CD14-positive monocyte (primary cell): ENCODE data around the gene FBXL22. TPM values are rescaled to one million over a fixed set of nuclear protein-coding genes. Genes with fewer than 3 reads are reported as not detected.

Experiments
- DNase-seq, 3 donors: peaks; one replicate each; pipeline ENCODE4 v3.0.0-alpha.2; 2011 to 2022
- H2AFZ ChIP-seq: 2 replicates; pipeline ENCODE4 v1.6.0; 2012; ENCODE audit warnings: mild to moderate bottlenecking, low read depth, low read length, inconsistent platforms; ENCODE audit not compliant: insufficient read depth, poor library complexity, severe bottlenecking
- H3K27ac ChIP-seq, 2 donors: 1 replicate in 1 of 2; 2 replicates in 1 of 2; pipeline ENCODE4 v1.5.1; 2012 to 2013; ENCODE audit warnings: low read length in 2 of 2, control low read depth in 1 of 2, inconsistent platforms in 1 of 2, low read depth in 1 of 2, mild to moderate bottlenecking in 1 of 2
- H3K27me3 ChIP-seq, 2 donors: one replicate each; pipeline versions ENCODE4 v1.6.0 to v1.6.1; 2011 to 2013; ENCODE audit warnings: low read length in 2 of 2; ENCODE audit not compliant: control insufficient read depth in 2 of 2, insufficient read depth in 2 of 2
- H3K36me3 ChIP-seq, 2 donors: replicated peaks in 1 of 2; 1 replicate in 1 of 2; 2 replicates in 1 of 2; pipeline versions ENCODE4 v1.5.1 to v1.6.1; 2012 to 2013; ENCODE audit warnings: low read length in 2 of 2, control low read depth in 1 of 2, inconsistent platforms in 1 of 2, mild to moderate bottlenecking in 1 of 2; ENCODE audit not compliant: insufficient read depth in 2 of 2, control insufficient read depth in 1 of 2
- H3K4me1 ChIP-seq, 2 donors: 1 replicate in 1 of 2; 2 replicates in 1 of 2; pipeline versions ENCODE4 v1.5.1 to v1.6.1; 2012 to 2013; ENCODE audit warnings: low read length in 2 of 2, control low read depth in 1 of 2, inconsistent platforms in 1 of 2, mild to moderate bottlenecking in 1 of 2, moderate library complexity in 1 of 2; ENCODE audit not compliant: insufficient read depth in 2 of 2, control insufficient read depth in 1 of 2
- H3K4me2 ChIP-seq: replicated peaks from 2 replicates; pipeline ENCODE3; 2012; ENCODE audit warnings: low read length, moderate library complexity, mild to moderate bottlenecking; ENCODE audit not compliant: poor library complexity, severe bottlenecking; ENCODE audit errors: extremely low read depth
- H3K4me3 ChIP-seq, 3 experiments: fragments of 200-600 bp in 1 of 3; sonication (generic) in 1 of 3; replicated peaks in 1 of 3; 1 replicate in 2 of 3; 2 replicates in 1 of 3; pipeline ENCODE4 v1.5.1; 2011 to 2013; ENCODE audit warnings: low read length in 3 of 3, mild to moderate bottlenecking in 3 of 3, control low read depth in 2 of 3, low read depth in 2 of 3, inconsistent platforms in 1 of 3, moderate library complexity in 1 of 3
- H3K79me2 ChIP-seq: 2 replicates; pipeline ENCODE4 v1.6.0; 2012; ENCODE audit warnings: mild to moderate bottlenecking, control low read depth, inconsistent platforms, low read length, moderate library complexity; ENCODE audit not compliant: insufficient read depth
- H3K9ac ChIP-seq: 2 replicates; pipeline ENCODE4 v1.6.0; 2017; ENCODE audit warnings: low read length, mild to moderate bottlenecking; ENCODE audit not compliant: insufficient read depth, poor library complexity, severe bottlenecking
- H3K9me3 ChIP-seq, 2 donors: replicated peaks in 1 of 2; 1 replicate in 1 of 2; 2 replicates in 1 of 2; pipeline versions ENCODE4 v1.5.1 to v1.6.1; 2012 to 2013; ENCODE audit warnings: low read length in 2 of 2, control low read depth in 1 of 2; ENCODE audit not compliant: control insufficient read depth in 1 of 2, insufficient read depth in 1 of 2
- H4K20me1 ChIP-seq: 2 replicates; pipeline ENCODE4 v1.6.0; 2012; ENCODE audit warnings: mild to moderate bottlenecking, low read length, control low read depth, moderate library complexity; ENCODE audit not compliant: insufficient read depth
- H3K27ac Mint-ChIP-seq, 7 donors: one replicate each; pipeline ENCODE4 v1.8.0; 2020; ENCODE audit warnings: mild to moderate bottlenecking in 7 of 7, mixed read lengths in 7 of 7, moderate library complexity in 6 of 7, inconsistent platforms in 2 of 7
- H3K27me3 Mint-ChIP-seq, 3 donors: one replicate each; pipeline ENCODE4 v1.8.0; 2021 to 2022; ENCODE audit warnings: low read depth in 3 of 3, mild to moderate bottlenecking in 3 of 3, mixed read lengths in 3 of 3, moderate library complexity in 3 of 3, inconsistent platforms in 1 of 3
- H3K36me3 Mint-ChIP-seq, 2 donors: one replicate each; pipeline ENCODE4 v1.8.0; 2020; ENCODE audit warnings: mixed read lengths in 2 of 2, inconsistent platforms in 1 of 2, mild to moderate bottlenecking in 1 of 2
- H3K4me1 Mint-ChIP-seq: one replicate; pipeline ENCODE4 v1.8.0; 2020; ENCODE audit warnings: mild to moderate bottlenecking, mixed read lengths
- H3K4me3 Mint-ChIP-seq, 2 donors: one replicate each; pipeline ENCODE4 v1.8.0; 2020; ENCODE audit warnings: mild to moderate bottlenecking in 2 of 2, mixed read lengths in 2 of 2, moderate library complexity in 1 of 2
- H3K9me3 Mint-ChIP-seq, 7 donors: one replicate each; pipeline ENCODE4 v1.8.0; 2020 to 2022; ENCODE audit warnings: mixed read lengths in 7 of 7, mild to moderate bottlenecking in 6 of 7, moderate library complexity in 6 of 7, inconsistent platforms in 2 of 7
- WGBS: methylation state at CpG from one replicate; pipeline ENCODE4 v1.1.5; 2013; ENCODE audit warnings: missing lambda C conversion rate; ENCODE audit not compliant: insufficient coverage; 5-methylcytosine and 5-hydroxymethylcytosine counted together
- intact Hi-C, 2 donors: fragments of 100-400 bp; cut with micrococcal nuclease; formaldehyde crosslinking; loops; one replicate each; pipeline versions ENCODE4 v1.15.0 to v1.15.1; 2023
- polyA plus RNA-seq, 3 donors: library from polyadenylated mRNA; depleted of rRNA in 1 of 3; unstranded in 2 of 3; stranded (reverse) in 1 of 3; fragments of 300-500 nt in 2 of 3; fragments of >200 nt in 1 of 3; fragmentation: Illumina TruSeq in 2 of 3; gene quantifications; 1 replicate in 2 of 3; 2 replicates in 1 of 3; pipeline ENCODE4 v1.2.3, GENCODE V29; 2012 to 2021
- TF ChIP-seq, protein P1 (sequence below): fragments of 200-600 bp; IDR thresholded peaks from one replicate; pipeline ENCODE4 v1.8.0; 2022; ENCODE audit warnings: antibody characterized with exemption, mild to moderate bottlenecking

FBXL22 gene
- polyA plus RNA-seq, 3 donors = 0.04 TPM; not detected in 2

- H3K9me3 Mint-ChIP-seq = no peaks in the 10 kb centered on the region
- H3K4me3 Mint-ChIP-seq = no peak overlapping the region
- Histone ChIP-seq H3K9ac (no peak overlapping the region), H3K27ac (peak overlapping the region in 1 of 2 donors; percentile 36), H4K20me1 (peaks cover 65% of the 10 kb centered on the region), H3K4me1 (peaks cover 16 to 18% of the 10 kb centered on the region in 2 donors), H3K4me3 (no peak overlapping the region), H3K36me3 (peaks cover 37 to 41% of the 10 kb centered on the region in 2 donors), H3K27me3 (no peaks in the 10 kb centered on the region), H2AFZ (no peak overlapping the region), H3K9me3 (no peaks in the 10 kb centered on the region), H3K4me2 (no peak overlapping the region), H3K79me2 (no peaks in the 10 kb centered on the region)
- WGBS = no CpG with 5 or more reads among the region's 1 CpG
- TF ChIP-seq, protein P1, sequence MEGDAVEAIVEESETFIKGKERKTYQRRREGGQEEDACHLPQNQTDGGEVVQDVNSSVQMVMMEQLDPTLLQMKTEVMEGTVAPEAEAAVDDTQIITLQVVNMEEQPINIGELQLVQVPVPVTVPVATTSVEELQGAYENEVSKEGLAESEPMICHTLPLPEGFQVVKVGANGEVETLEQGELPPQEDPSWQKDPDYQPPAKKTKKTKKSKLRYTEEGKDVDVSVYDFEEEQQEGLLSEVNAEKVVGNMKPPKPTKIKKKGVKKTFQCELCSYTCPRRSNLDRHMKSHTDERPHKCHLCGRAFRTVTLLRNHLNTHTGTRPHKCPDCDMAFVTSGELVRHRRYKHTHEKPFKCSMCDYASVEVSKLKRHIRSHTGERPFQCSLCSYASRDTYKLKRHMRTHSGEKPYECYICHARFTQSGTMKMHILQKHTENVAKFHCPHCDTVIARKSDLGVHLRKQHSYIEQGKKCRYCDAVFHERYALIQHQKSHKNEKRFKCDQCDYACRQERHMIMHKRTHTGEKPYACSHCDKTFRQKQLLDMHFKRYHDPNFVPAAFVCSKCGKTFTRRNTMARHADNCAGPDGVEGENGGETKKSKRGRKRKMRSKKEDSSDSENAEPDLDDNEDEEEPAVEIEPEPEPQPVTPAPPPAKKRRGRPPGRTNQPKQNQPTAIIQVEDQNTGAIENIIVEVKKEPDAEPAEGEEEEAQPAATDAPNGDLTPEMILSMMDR = no peak
- H3K27me3 Mint-ChIP-seq = peaks cover 0 to 5% (median 0%) of the 10 kb centered on the region in 3 donors
- intact Hi-C loops = loop anchor here (10.0 kb wide), 2 partner anchors 301 to 311 kb away; no protein-coding TSS in a partner anchor
- peaks cover 37 to 40% of the 10 kb centered on the region in 2 donors for H3K36me3 Mint-ChIP-seq
- H3K27ac Mint-ChIP-seq = peak overlapping the region in 6 of 7 donors; percentile 7 to 61 (median 56)
- peaks cover 40% of the 10 kb centered on the region for H3K4me1 Mint-ChIP-seq
- no peak for DNase-seq
Observed at GRCh38 chr15:63595688-63596087, 1.5 kb upstream of the FBXL22 start.

DNA sequence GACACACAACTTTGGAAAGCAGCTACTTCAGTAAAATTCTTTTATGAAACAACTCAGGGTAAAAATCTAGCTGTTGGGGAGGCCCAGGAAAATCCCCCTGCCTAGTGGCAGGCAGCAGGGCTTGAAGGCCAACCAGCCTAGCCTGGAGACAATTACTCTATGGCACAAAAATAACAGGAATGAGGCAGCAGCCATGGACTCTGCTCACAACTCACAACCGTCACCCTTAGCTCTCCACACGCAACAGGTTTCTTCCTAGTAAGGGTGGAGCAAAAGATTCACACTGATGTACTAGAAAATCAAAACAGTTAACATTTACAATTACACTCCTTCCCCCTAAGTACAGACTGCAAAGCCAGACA is 530 bp upstream of the FBXL22 start:
- Histone ChIP-seq H3K36me3 (peaks cover 27 to 31% of the 10 kb centered on the region in 2 donors), H3K9ac (no peak overlapping the region), H3K4me1 (peaks cover 19 to 27% of the 10 kb centered on the region in 2 donors), H4K20me1 (peaks cover 55% of the 10 kb centered on the region), H3K4me2 (no peak overlapping the region), H2AFZ (no peak overlapping the region), H3K27ac (no peak overlapping the region), H3K27me3 (no peaks in the 10 kb centered on the region), H3K9me3 (no peaks in the 10 kb centered on the region), H3K79me2 (no peaks in the 10 kb centered on the region), H3K4me3 (no peak overlapping the region)
- WGBS = 100% methylated on average over 2 of the region's 2 CpGs
- H3K9me3 Mint-ChIP-seq = no peaks in the 10 kb centered on the region
- no peak overlapping the region for H3K4me3 Mint-ChIP-seq
- H3K4me1 Mint-ChIP-seq = peaks cover 44% of the 10 kb centered on the region
- peak overlapping the region in 4 of 7 donors; percentile 21 to 61 (median 43) for H3K27ac Mint-ChIP-seq
- DNase-seq = no peak
- intact Hi-C loops = loop anchor here (10.0 kb wide), 2 partner anchors 302 to 312 kb away; no protein-coding TSS in a partner anchor
- TF ChIP-seq, protein P1 = no peak
- H3K36me3 Mint-ChIP-seq = peaks cover 28 to 31% of the 10 kb centered on the region in 2 donors
- H3K27me3 Mint-ChIP-seq = peaks cover 0 to 5% (median 0%) of the 10 kb centered on the region in 3 donors
